Chondrocyte (in vitro differentiated cells): ENCODE results near the gene EDEM3. TPM values are rescaled to one million over a fixed set of nuclear protein-coding genes. Genes with fewer than 3 reads are reported as not detected.

Source experiments
- DNase-seq: peaks from one replicate; pipeline ENCODE4 v3.0.0; 2021; ENCODE audit warnings: mixed read lengths, low spot score
- H3K27ac Mint-ChIP-seq: one replicate; pipeline ENCODE4 v1.8.0; 2021; ENCODE audit warnings: mild to moderate bottlenecking, moderate library complexity, mixed read lengths; ENCODE audit not compliant: unreplicated experiment
- H3K27me3 Mint-ChIP-seq: 2 replicates; pipeline ENCODE4 v1.8.0; 2021; ENCODE audit warnings: low read depth, mixed read lengths
- H3K36me3 Mint-ChIP-seq: 2 replicates; pipeline ENCODE4 v1.8.0; 2021; ENCODE audit warnings: low read depth, mixed read lengths
- H3K4me1 Mint-ChIP-seq: 2 replicates; pipeline ENCODE4 v1.8.0; 2021; ENCODE audit warnings: low read depth, mild to moderate bottlenecking, mixed read lengths
- H3K4me3 Mint-ChIP-seq: one replicate; pipeline ENCODE4 v1.8.0; 2021; ENCODE audit warnings: mild to moderate bottlenecking, moderate library complexity, mixed read lengths; ENCODE audit not compliant: unreplicated experiment
- H3K9me3 Mint-ChIP-seq: 2 replicates; pipeline ENCODE4 v1.8.0; 2021; ENCODE audit warnings: low read depth, mixed read lengths
- total RNA-seq: library from RNA; stranded (reverse); gene quantifications from 3 replicates; pipeline ENCODE4 v1.2.1, GENCODE V29; 2021
- TF ChIP-seq, protein P1 (sequence below): fragments of 200-600 bp; sonication (generic); IDR thresholded peaks from 2 replicates; pipeline ENCODE4 v1.5.0; 2021; ENCODE audit warnings: antibody characterized with exemption, mild to moderate bottlenecking, moderate library complexity

EDEM3 gene
- total RNA-seq, 1 donor from 2014 or later: 31.6 TPM

DNA sequence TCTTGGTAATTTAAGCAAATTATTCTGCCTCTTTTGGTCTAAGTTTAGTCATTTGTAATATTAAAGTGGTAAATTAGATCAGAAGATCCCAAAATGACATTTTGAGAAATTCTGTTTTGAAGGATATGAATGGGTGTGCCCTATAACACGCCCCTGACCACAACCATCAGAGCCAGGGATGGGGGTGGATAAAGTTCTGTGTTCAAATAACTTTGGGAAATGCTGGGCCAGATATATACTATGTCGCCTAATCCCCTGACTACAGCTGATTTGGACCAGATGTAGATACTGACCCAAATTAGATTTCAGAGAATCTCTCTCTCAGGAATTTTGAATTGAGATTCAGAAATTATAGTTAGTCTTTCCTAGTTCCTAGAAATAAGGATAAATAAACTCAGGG lies 21.2 kb upstream of the EDEM3 start:
- H3K9me3 Mint-ChIP-seq: no peaks in the 10 kb centered on the region
- no peak overlapping the region for H3K27ac Mint-ChIP-seq
- H3K4me1 Mint-ChIP-seq: no peaks in the 10 kb centered on the region
- H3K36me3 Mint-ChIP-seq: peaks cover 3% of the 10 kb centered on the region
- H3K4me3 Mint-ChIP-seq: no peak overlapping the region
- DNase-seq: no peak
- H3K27me3 Mint-ChIP-seq: peaks cover 6% of the 10 kb centered on the region
- TF ChIP-seq, protein P1, sequence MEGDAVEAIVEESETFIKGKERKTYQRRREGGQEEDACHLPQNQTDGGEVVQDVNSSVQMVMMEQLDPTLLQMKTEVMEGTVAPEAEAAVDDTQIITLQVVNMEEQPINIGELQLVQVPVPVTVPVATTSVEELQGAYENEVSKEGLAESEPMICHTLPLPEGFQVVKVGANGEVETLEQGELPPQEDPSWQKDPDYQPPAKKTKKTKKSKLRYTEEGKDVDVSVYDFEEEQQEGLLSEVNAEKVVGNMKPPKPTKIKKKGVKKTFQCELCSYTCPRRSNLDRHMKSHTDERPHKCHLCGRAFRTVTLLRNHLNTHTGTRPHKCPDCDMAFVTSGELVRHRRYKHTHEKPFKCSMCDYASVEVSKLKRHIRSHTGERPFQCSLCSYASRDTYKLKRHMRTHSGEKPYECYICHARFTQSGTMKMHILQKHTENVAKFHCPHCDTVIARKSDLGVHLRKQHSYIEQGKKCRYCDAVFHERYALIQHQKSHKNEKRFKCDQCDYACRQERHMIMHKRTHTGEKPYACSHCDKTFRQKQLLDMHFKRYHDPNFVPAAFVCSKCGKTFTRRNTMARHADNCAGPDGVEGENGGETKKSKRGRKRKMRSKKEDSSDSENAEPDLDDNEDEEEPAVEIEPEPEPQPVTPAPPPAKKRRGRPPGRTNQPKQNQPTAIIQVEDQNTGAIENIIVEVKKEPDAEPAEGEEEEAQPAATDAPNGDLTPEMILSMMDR: no peak

DNA sequence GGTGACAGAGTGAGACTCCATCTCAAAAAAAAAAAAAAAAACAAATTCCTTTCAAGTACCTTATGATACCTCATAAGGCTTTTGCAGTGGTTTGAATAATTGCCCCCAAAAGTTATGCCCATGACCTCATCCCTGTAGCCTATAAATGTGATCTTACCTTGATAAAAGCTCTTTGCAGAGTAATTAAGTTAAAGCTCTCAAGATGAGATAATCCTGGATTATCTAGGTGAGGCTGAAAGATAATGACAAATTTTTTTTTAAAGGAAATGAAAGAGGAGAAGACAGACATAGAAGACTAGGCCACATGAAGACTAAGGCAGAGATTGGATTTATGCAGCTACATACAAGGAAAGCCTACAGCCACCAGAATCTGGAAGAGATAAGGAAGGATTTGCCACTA lies 20.7 kb upstream of the EDEM3 start:
- peaks cover 7% of the 10 kb centered on the region for H3K27me3 Mint-ChIP-seq
- H3K9me3 Mint-ChIP-seq: no peaks in the 10 kb centered on the region
- TF ChIP-seq, protein P1: no peak
- H3K4me1 Mint-ChIP-seq: no peaks in the 10 kb centered on the region
- DNase-seq: no peak
- peaks cover 3% of the 10 kb centered on the region for H3K36me3 Mint-ChIP-seq
- H3K4me3 Mint-ChIP-seq: no peak overlapping the region
- no peak overlapping the region for H3K27ac Mint-ChIP-seq

DNA sequence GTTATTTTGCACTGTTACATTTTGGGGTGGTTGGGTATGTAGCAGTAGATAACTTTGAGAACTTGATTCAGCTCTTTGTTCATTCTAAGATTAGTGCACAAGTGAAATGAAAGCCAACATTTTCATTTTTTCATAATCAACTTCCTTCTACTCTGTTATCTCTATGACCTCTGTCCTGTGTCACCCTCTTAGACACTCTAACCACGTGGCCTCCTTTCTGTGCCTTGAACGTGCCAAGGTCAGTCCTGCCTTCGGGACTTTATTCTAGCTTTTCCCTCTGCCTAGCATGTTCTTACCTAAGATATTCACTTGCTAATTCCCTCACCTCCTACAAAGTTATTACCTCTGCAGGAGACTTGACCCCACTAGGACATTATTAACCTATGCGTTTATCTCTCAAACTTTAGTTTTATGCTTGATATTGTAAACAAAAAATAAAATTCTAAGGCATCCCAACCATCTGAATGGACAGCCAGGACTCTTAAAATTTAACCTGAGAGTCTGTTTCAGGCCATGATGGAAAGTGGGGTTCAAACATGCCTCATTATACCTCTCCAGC lies 19.2 kb upstream of the EDEM3 start:
- TF ChIP-seq, protein P1: no peak
- H3K27me3 Mint-ChIP-seq: peaks cover 17% of the 10 kb centered on the region
- H3K4me3 Mint-ChIP-seq: no peak overlapping the region
- H3K9me3 Mint-ChIP-seq: no peaks in the 10 kb centered on the region
- H3K36me3 Mint-ChIP-seq: peaks cover 3% of the 10 kb centered on the region
- no peak overlapping the region for H3K27ac Mint-ChIP-seq
- no peak for DNase-seq
- no peaks in the 10 kb centered on the region for H3K4me1 Mint-ChIP-seq

DNA sequence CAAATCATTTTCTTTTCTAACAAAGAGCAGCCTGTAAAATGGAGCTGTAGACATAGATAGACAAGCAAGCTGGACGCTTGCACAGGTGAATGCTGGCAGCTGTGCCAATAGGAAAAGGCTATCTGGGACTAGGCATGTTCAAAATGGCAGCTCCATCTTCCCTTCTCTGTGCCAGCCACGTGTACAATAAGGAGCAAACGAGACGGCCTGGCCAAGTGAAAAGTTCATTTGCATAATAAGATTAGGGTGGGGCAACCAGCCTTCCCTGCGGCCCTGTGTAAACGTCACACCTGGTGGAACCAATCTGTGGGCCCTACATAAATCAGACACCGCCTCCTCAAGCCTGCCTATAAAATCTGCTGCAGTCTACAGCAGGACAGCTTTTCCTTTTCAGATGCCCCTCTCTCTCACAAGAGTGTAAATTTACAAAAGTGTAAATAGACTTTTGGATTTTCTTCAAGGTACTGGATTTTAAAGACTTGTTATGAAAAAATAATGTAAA lies 16.6 kb upstream of the EDEM3 start:
- TF ChIP-seq, protein P1: no peak
- Mint-ChIP-seq H3K4me1 (no peaks in the 10 kb centered on the region), H3K27ac (no peak overlapping the region), H3K9me3 (no peaks in the 10 kb centered on the region), H3K27me3 (peaks cover 19% of the 10 kb centered on the region), H3K4me3 (no peak overlapping the region), H3K36me3 (peaks cover 3% of the 10 kb centered on the region)
- no peak for DNase-seq

DNA sequence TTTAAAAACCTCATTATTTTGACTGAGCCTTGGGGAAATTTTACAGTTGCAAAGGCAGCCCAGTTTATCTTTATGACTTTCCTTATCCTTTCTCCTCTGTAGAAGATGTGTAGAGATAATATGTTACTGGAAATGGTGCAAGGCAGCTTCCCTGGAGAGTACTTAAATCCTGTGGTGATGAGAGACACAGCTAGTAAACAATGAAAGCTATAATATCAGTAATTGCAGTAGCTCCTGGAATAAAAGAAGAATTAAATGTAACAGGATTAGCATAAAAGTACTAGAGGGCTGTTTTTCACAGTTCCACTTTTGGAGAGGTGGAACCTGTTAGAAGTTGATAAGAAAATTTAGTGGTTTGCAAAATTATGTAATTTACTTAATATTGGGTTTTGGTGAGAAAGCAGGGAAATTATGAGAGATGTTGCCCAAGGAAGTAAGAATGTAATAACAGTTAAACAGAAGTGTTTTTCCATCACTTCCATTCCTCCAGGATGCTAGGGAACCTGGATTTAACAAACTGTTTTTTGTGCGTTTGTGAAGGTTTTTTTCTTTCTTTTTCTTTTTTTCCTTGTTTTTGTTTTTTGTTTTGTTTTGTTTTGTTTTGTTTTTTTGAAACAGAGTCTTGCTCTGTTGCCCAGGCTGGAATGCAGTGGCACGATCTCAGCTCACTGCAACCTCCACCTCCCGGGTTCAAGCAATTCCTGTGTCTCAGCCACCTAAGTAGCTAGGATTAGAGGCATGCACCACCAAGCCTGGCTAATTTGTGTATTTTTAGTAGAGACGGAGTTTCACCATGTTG lies 15.7 kb upstream of the EDEM3 start:
- no peaks in the 10 kb centered on the region for H3K4me1 Mint-ChIP-seq
- no peak overlapping the region for H3K27ac Mint-ChIP-seq
- H3K4me3 Mint-ChIP-seq: no peak overlapping the region
- H3K9me3 Mint-ChIP-seq: no peaks in the 10 kb centered on the region
- no peak for DNase-seq
- peaks cover 19% of the 10 kb centered on the region for H3K27me3 Mint-ChIP-seq
- TF ChIP-seq, protein P1: no peak
- H3K36me3 Mint-ChIP-seq: peaks cover 3% of the 10 kb centered on the region
